GM12878 (cell line): Measurements from ENCODE around the gene SEMA4D. TPM values are rescaled to one million over a fixed set of nuclear protein-coding genes. Genes with fewer than 3 reads are reported as not detected.
A peak's percentile ranks its signal among the peaks of the same experiment; 100 is the strongest.

ENCODE experiments used
- ATAC-seq: fragments of 200-7000 bp; cut with Tn5 transposase; 3 replicates; pipeline ENCODE4 v1.9.1; 2020; ENCODE audit warnings: mild to moderate bottlenecking, moderate library complexity
- BruUV-seq: library from RNA; stranded (reverse); fragments of 400-500 nt; replicated peaks from 2 replicates; lab custom pipeline; 2021; lab: Mats Ljungman, UMichigan
- CTCF ChIA-PET: fragments of 300-600 bp; sonication (Branson Sonifier 250); formaldehyde crosslinking; extraction: SDS; loops from one replicate; lab custom pipeline; 2021; ENCODE audit warnings: inconsistent platforms; lab: Yijun Ruan, JAX
- POLR2A ChIA-PET: fragments of 350-600 bp; formaldehyde crosslinking; extraction: SDS; loops from one replicate; lab custom pipeline; 2021; ENCODE audit warnings: inconsistent platforms; lab: Charles Lee
- RAD21 ChIA-PET: fragments of 300-600 bp; sonication (Branson Sonifier 250); formaldehyde crosslinking; loops from one replicate; lab custom pipeline; 2023; ENCODE audit warnings: antibody characterized with exemption; ENCODE audit not compliant: unreplicated experiment; lab: Charles Lee
- SMC1A ChIA-PET: fragments of 300-600 bp; sonication (Branson Sonifier 250); formaldehyde crosslinking; loops from one replicate; lab custom pipeline; 2023; ENCODE audit not compliant: unreplicated experiment, uncharacterized antibody; lab: Charles Lee
- DNase-seq: peaks from one replicate; pipeline ENCODE4 v3.0.0-alpha.2; 2011; ENCODE audit warnings: low read depth, low spot score
- FAIRE-seq: peaks from 3 replicates; lab custom pipeline; 2011; peaks lifted over from hg19 to GRCh38; lab: Jason Lieb, UNC
- H2AFZ ChIP-seq: 2 replicates; pipeline ENCODE4 v1.6.0; 2011; ENCODE audit warnings: low read depth, low read length, control low read depth; ENCODE audit not compliant: control insufficient read depth
- H3K27ac ChIP-seq: 2 replicates; pipeline ENCODE4 v1.5.1; 2011; ENCODE audit warnings: control low read depth; ENCODE audit not compliant: control insufficient read depth, insufficient read depth
- H3K27me3 ChIP-seq, 2 experiments: replicated peaks in 1 of 2; 2 replicates each; pipeline versions ENCODE4 v1.6.0 to v1.6.1; 2011; ENCODE audit warnings: low read length in 1 of 2; ENCODE audit not compliant: control insufficient read depth in 2 of 2, insufficient read depth in 2 of 2
- H3K36me3 ChIP-seq, 2 experiments: 2 replicates each; pipeline ENCODE4 v1.5.1; 2011; ENCODE audit warnings: low read length in 1 of 2; ENCODE audit not compliant: control insufficient read depth in 2 of 2, insufficient read depth in 2 of 2
- H3K4me1 ChIP-seq: 2 replicates; pipeline ENCODE4 v1.6.1; 2011; ENCODE audit warnings: mild to moderate bottlenecking, low read length, moderate library complexity, mixed read lengths; ENCODE audit not compliant: control insufficient read depth, insufficient read depth
- H3K4me2 ChIP-seq: 2 replicates; pipeline ENCODE4 v1.6.0; 2011; ENCODE audit warnings: control low read depth; ENCODE audit not compliant: control insufficient read depth, insufficient read depth
- H3K4me3 ChIP-seq: fragments of 200-600 bp; sonication (generic); 2 replicates; pipeline ENCODE4 v1.5.1; 2016
- H3K79me2 ChIP-seq: 2 replicates; pipeline ENCODE4 v1.6.0; 2011; ENCODE audit warnings: low read length; ENCODE audit not compliant: control insufficient read depth, insufficient read depth
- H3K9ac ChIP-seq: 2 replicates; pipeline ENCODE4 v1.8.0; 2011; ENCODE audit warnings: low read length, control low read depth, mixed read lengths; ENCODE audit not compliant: control insufficient read depth, insufficient read depth
- H3K9me3 ChIP-seq: replicated peaks from 3 replicates; pipeline ENCODE4 v1.5.1; 2011; ENCODE audit warnings: mild to moderate bottlenecking, low read length; ENCODE audit not compliant: control insufficient read depth, insufficient read depth
- H4K20me1 ChIP-seq: 2 replicates; pipeline ENCODE4 v1.6.0; 2011; ENCODE audit not compliant: control insufficient read depth, insufficient read depth
- GABPA ChIP-seq: IDR thresholded peaks from 2 replicates; pipeline ENCODE4 v1.6.1; 2014; ENCODE audit warnings: antibody characterized with exemption, low read depth, mild to moderate bottlenecking, inconsistent platforms
- NFXL1 ChIP-seq: fragments of 450-650 bp; IDR thresholded peaks from 2 replicates; pipeline ENCODE4 v1.6.1; 2017; ENCODE audit warnings: antibody characterized with exemption, mild to moderate bottlenecking, borderline replicate concordance
- NKRF ChIP-seq: fragments of 450-650 bp; conservative IDR thresholded peaks from 2 replicates; pipeline ENCODE4 v1.6.1; 2017; ENCODE audit warnings: mild to moderate bottlenecking, moderate library complexity
- NR2F1 ChIP-seq: fragments of 450-650 bp; conservative IDR thresholded peaks from 2 replicates; pipeline ENCODE4 v1.6.1; 2017; ENCODE audit warnings: mild to moderate bottlenecking
- SMAD5 ChIP-seq: IDR thresholded peaks from 2 replicates; pipeline ENCODE4 v1.6.1; 2016; ENCODE audit warnings: antibody characterized with exemption, low read depth
- USF2 ChIP-seq: IDR thresholded peaks from 2 replicates; pipeline ENCODE4 v1.6.1; 2011; ENCODE audit warnings: low read depth, low read length, improper control_type of control experiment, borderline replicate concordance
- YY1 ChIP-seq: IDR thresholded peaks from 2 replicates; pipeline ENCODE4 v1.6.1; 2011; ENCODE audit warnings: low read depth, mild to moderate bottlenecking, low read length
- WGBS: methylation state at CpG from one replicate; pipeline ENCODE4 v1.1.6; 2016; ENCODE audit warnings: low lambda C conversion rate; ENCODE audit not compliant: insufficient replicate concordance, insufficient coverage; ENCODE audit errors: missing lambda C conversion rate; 5-methylcytosine and 5-hydroxymethylcytosine counted together
- in situ Hi-C: fragments of 300-500 bp; cut with MboI; formaldehyde crosslinking; loops from 9 replicates; pipeline ENCODE4 v1.14.3; 2018; ENCODE audit warnings: mixed read lengths
- intact Hi-C: fragments of 100-400 bp; cut with micrococcal nuclease; formaldehyde crosslinking; loops from one replicate; pipeline ENCODE4 v1.14.2; 2022; ENCODE audit not compliant: unreplicated experiment
- polyA plus RNA-seq, 11 experiments: library from polyadenylated mRNA; depleted of rRNA in 4 of 11; unstranded in 6 of 11; stranded (reverse) in 5 of 11; fragments of >200 nt; fragmentation: Nextera tagmentation in 4 of 11; fragmentation: Illumina TruSeq in 1 of 11; extraction: Ambion mirVana in 4 of 11; extraction: Trizol in 1 of 11; gene quantifications; 1 replicate in 1 of 11; 2 replicates in 10 of 11; pipeline versions ENCODE4 v1.2.1 to v1.2.3, GENCODE V29; 2011 to 2016; ENCODE audit warnings: inconsistent platforms in 2 of 11, missing spikeins in 2 of 11, low read depth in 1 of 11
- total RNA-seq, 4 experiments: library from RNA; depleted of rRNA in 3 of 4; stranded (reverse); fragments of >200 nt in 3 of 4; fragmentation: Illumina TruSeq in 1 of 4; extraction: Trizol in 1 of 4; gene quantifications; 2 replicates each; pipeline versions ENCODE4 v1.2.1 to v1.2.3, GENCODE V29; 2013 to 2021

SEMA4D gene
- total and polyA plus RNA-seq, 10 of the 15 experiments (the other 5 are each of a cell fraction or from before 2014, with no cell fraction given), result 15.1 to 136 (median 39.6) TPM

- no peak; the same call in none of the 2 replicates for TF ChIP-seq NKRF
- TF ChIP-seq SMAD5, result no peak
- TF ChIP-seq YY1, result no peak
- no peak for TF ChIP-seq NR2F1
- TF ChIP-seq GABPA, result no peak; the same call in 1 of the 2 replicates
- TF ChIP-seq, all 136 proteins: peak for 18
Observed at GRCh38 chr9:89483592-89484474, 14.1 kb downstream of the SEMA4D start (continued).

- CTCF ChIA-PET, result interaction anchor here (0.7 to 2.5 kb wide), 5 partner anchors 16 to 66 kb away, joined by 3 to 17 read pairs (median 3); no protein-coding TSS in a partner anchor
- POLR2A ChIA-PET, result interaction anchor here (0.9 to 4.0 kb wide), 5 partner anchors 10 to 107 kb away, joined by 3 to 16 read pairs (median 4); no protein-coding TSS in a partner anchor
- BruUV-seq, result no TSS peak
- no peaks in the 10 kb centered on the region for H3K27me3 ChIP-seq
- H3K36me3 ChIP-seq, result peaks cover 8 to 17% of the 10 kb centered on the region in 2 experiments; a peak in 2 of 4 replicates
- no peak for ATAC-seq
- in situ Hi-C loops (no loop called here), intact Hi-C loops (no loop called here)
- FAIRE-seq, result no peak
- RAD21 ChIA-PET, result interaction anchor here (0.9 to 3.1 kb wide), 7 partner anchors 16 to 169 kb away, joined by 3 to 18 read pairs (median 4); no protein-coding TSS in a partner anchor
- no peak for DNase-seq
- no peak overlapping the region for H2AFZ ChIP-seq
- H4K20me1 ChIP-seq, result no peaks in the 10 kb centered on the region; the same call in 1 of the 2 replicates
- TF ChIP-seq USF2 (no peak), NFXL1 (no peak)
- H3K9ac ChIP-seq, result no peak overlapping the region
- H3K9me3 ChIP-seq, result no peaks in the 10 kb centered on the region; the same call in 2 of the 3 replicates
- H3K4me1 ChIP-seq, result peaks cover 57% of the 10 kb centered on the region
- peak overlapping the region; percentile 26 for H3K27ac ChIP-seq
- peaks cover 84% of the 10 kb centered on the region for H3K79me2 ChIP-seq
- H3K4me3 ChIP-seq, result no peak overlapping the region
- peak overlapping the region; percentile 87; the same call in 1 of the 2 replicates for H3K4me2 ChIP-seq
- WGBS, result 81% methylated on average over 9 of the region's 9 CpGs
- SMC1A ChIA-PET, result interaction anchor here (1.4 to 2.4 kb wide), 3 partner anchors 13 to 66 kb away, joined by 3 to 11 read pairs (median 5); no protein-coding TSS in a partner anchor
Observed at GRCh38 chr9:89482901-89483361, 15.0 kb downstream of the SEMA4D start.
